Heart right ventricle (tissue), 16 donors: ENCODE data around the gene TMTC4. TPM values are rescaled to one million over a fixed set of nuclear protein-coding genes. Genes with fewer than 3 reads are reported as not detected.

ENCODE experiments used
- ATAC-seq, 8 donors: fragments of 200-7000 bp; cut with Tn5 transposase; one replicate each; pipeline ENCODE4 v1.9.1; 2020; ENCODE audit warnings: mild to moderate bottlenecking in 8 of 8, moderate library complexity in 8 of 8, moderate number of reproducible peaks in 1 of 8
- DNase-seq, 2 donors: peaks; one replicate each; pipeline ENCODE4 v3.0.0-alpha.2; 2020
- H3K27ac ChIP-seq, 10 donors: fragments of 200-600 bp; sonication (generic) in 2 of 10; one replicate each; pipeline versions ENCODE4 v1.5.0 to v1.8.0; 2020 to 2022; ENCODE audit warnings: mild to moderate bottlenecking in 3 of 10
- H3K27me3 ChIP-seq, 7 donors: fragments of 200-600 bp; one replicate each; pipeline ENCODE4 v1.8.0; 2021 to 2022; ENCODE audit warnings: mild to moderate bottlenecking in 2 of 7
- H3K36me3 ChIP-seq, 9 donors: fragments of 200-600 bp; sonication (generic) in 1 of 9; one replicate each; pipeline versions ENCODE4 v1.5.0 to v1.8.0; 2020 to 2022; ENCODE audit warnings: mild to moderate bottlenecking in 2 of 9
- H3K4me1 ChIP-seq, 9 donors: fragments of 200-600 bp; sonication (generic) in 1 of 9; one replicate each; pipeline versions ENCODE4 v1.5.0 to v1.8.0; 2020 to 2022; ENCODE audit warnings: mild to moderate bottlenecking in 4 of 9
- H3K4me3 ChIP-seq, 10 donors: fragments of 200-600 bp; sonication (generic) in 2 of 10; one replicate each; pipeline versions ENCODE4 v1.5.0 to v1.8.0; 2020 to 2022; ENCODE audit warnings: mild to moderate bottlenecking in 7 of 10, moderate library complexity in 2 of 10
- H3K9me3 ChIP-seq, 11 donors: fragments of 200-600 bp in 10 of 11; sonication (generic) in 2 of 11; one replicate each; pipeline versions ENCODE4 v1.5.0 to v1.8.0; 2013 to 2022; ENCODE audit warnings: mild to moderate bottlenecking in 2 of 11, control low read depth in 1 of 11, moderate library complexity in 1 of 11
- WGBS, 2 donors: extraction: QIAGEN DNeasy Blood & Tissue Kit; methylation state at CpG; one replicate each; pipeline ENCODE4 v1.1.7; 2013; ENCODE audit warnings: inconsistent platforms in 1 of 2; 5-methylcytosine and 5-hydroxymethylcytosine counted together
- intact Hi-C, 10 donors: fragments of 100-400 bp; cut with DNase I; formaldehyde crosslinking; loops; one replicate each; pipeline versions ENCODE4 v1.11.1 to v1.14.2; 2022
- polyA plus RNA-seq, 2 donors: library from polyadenylated mRNA; stranded (reverse); fragments of 200-250 nt; gene quantifications; one replicate each; pipeline ENCODE4 v1.2.3, GENCODE V29; 2013
- total RNA-seq, 10 donors: library from RNA; stranded (reverse); fragmentation: NEBNext Ultra II Directional in 3 of 10; extraction: Animal tissue kit (Norgen Biotek cat#: 25700) in 3 of 10; gene quantifications; one replicate each; pipeline versions ENCODE4 v1.2.1 to v1.2.4, GENCODE V29; 2021 to 2023
- TF ChIP-seq, protein P1 (sequence below), 9 donors: fragments of 200-600 bp; sonication (generic) in 2 of 9; IDR thresholded peaks; one replicate each; pipeline versions ENCODE4 v1.5.0 to v1.8.0; 2021 to 2022; ENCODE audit warnings: antibody characterized with exemption in 9 of 9, mild to moderate bottlenecking in 5 of 9, moderate library complexity in 1 of 9
- donor health status: Arrhythmogenic right ventricular cardiomyopathy.
- donor health status: ischemic (EF 13 %, LVEDD 7.1; RV severe dilation, severe dysfunction).
- donor health status: healthy with polysubstance abuse.
- donor health status: DM: no; HTN: yes; CAD: no.
- donor health status: DM: no; HTN: no; CAD: no.
- donor health status: ischemic (EF 25% LVEDD 6.9; RV normal size, moderate dysfunction).
- donor health status: ischemic (EF 25% LVEDD 5.7; RV mildly dilated, moderate dysfunction).
- donor health status: healthy.
- donor health status: DM: yes; HTN: yes; CAD: no.
- donor health status: Ischemic cardiomyopathy.
- donor health status: ischemic (EF 35%, LVEDD 5.7; RV mildly dilated, moderate dysfunction).
- donor health status: nonischemic (EF 11% LVEDD 7.7; RV severe dilation, severe dysfunction).
- donor health status: DM: yes; HTN: yes; CAD: no.
- donor health status: PGD.
- donor health status: ischemic (EF 29% LVEDD 5.4; RV normal size, mild dysfunction).
- donor health status: nonischemic (EF 23%, LVEDD 6.1; RV moderate dilation, normal function).

The TMTC4 gene
- total and polyA plus RNA-seq, 12 donors, result 2.5 to 9.4 (median 6.0) TPM

DNA sequence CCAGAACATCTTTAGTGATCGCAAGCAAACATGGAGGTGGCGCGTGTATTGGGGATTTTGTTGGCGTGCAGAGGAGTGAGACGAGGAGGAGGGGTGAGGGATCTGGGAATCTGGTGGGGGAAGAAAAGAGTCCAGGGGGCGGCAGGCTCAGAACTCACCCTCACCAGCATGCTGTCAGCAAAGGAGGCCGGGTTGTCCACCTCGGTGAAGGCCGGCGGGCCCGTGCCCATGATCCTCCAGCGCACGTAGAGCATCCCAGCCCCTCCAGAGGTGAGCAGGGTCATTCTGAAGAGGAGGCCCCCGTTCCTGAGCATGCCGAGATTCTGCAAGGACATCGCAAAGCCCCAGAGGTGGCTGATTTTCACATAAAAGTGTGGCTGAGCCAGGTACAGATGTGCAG is 37.2 kb downstream of the TMTC4 start:
- TF ChIP-seq, protein P1, sequence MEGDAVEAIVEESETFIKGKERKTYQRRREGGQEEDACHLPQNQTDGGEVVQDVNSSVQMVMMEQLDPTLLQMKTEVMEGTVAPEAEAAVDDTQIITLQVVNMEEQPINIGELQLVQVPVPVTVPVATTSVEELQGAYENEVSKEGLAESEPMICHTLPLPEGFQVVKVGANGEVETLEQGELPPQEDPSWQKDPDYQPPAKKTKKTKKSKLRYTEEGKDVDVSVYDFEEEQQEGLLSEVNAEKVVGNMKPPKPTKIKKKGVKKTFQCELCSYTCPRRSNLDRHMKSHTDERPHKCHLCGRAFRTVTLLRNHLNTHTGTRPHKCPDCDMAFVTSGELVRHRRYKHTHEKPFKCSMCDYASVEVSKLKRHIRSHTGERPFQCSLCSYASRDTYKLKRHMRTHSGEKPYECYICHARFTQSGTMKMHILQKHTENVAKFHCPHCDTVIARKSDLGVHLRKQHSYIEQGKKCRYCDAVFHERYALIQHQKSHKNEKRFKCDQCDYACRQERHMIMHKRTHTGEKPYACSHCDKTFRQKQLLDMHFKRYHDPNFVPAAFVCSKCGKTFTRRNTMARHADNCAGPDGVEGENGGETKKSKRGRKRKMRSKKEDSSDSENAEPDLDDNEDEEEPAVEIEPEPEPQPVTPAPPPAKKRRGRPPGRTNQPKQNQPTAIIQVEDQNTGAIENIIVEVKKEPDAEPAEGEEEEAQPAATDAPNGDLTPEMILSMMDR (IDR thresholded peaks at IDR 0.05), result no peak
- no peak overlapping the region for H3K27ac ChIP-seq
- H3K4me1 ChIP-seq, result no peaks in the 10 kb centered on the region
- H3K36me3 ChIP-seq, result peaks cover 0 to 93% (median 42%) of the 10 kb centered on the region in 9 donors
- no peak overlapping the region for H3K4me3 ChIP-seq
- DNase-seq (no peak), ATAC-seq (no peak)
- intact Hi-C loops, result no loop called here
- H3K27me3 ChIP-seq, result no peaks in the 10 kb centered on the region
- no peaks in the 10 kb centered on the region for H3K9me3 ChIP-seq
- 82 to 95% methylated on average over 16 of the region's 16 CpGs for WGBS, 2 donors

DNA sequence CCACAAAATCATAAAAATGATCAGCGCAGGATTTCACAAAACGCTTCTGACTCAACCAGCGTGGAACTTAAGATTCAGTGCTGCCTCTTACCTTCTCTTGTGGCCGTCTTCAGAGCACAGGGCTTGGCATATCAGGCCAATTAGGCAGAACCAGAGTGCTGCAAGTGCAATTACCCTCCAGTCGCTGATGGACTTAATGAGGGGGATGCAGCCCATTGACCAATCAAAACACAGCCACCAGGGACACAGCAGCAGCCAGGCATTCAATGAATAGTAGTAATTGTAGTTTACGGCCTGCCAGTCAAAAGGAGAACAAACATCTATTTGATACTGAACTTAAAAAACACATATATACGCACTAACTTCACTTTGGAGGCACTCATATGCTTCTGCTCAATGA is 38.2 kb downstream of the TMTC4 start:
- Histone ChIP-seq H3K4me3 (no peak overlapping the region), H3K9me3 (no peaks in the 10 kb centered on the region), H3K27me3 (no peaks in the 10 kb centered on the region), H3K36me3 (peaks cover 0 to 90% (median 32%) of the 10 kb centered on the region in 9 donors), H3K4me1 (no peaks in the 10 kb centered on the region), H3K27ac (no peak overlapping the region)
- DNase-seq (no peak), ATAC-seq (no peak)
- TF ChIP-seq, protein P1 (IDR thresholded peaks at IDR 0.05), result no peak
- intact Hi-C loops, result no loop called here
- WGBS, 2 donors, result 96 to 98% methylated on average over 7 of the region's 7 CpGs

DNA sequence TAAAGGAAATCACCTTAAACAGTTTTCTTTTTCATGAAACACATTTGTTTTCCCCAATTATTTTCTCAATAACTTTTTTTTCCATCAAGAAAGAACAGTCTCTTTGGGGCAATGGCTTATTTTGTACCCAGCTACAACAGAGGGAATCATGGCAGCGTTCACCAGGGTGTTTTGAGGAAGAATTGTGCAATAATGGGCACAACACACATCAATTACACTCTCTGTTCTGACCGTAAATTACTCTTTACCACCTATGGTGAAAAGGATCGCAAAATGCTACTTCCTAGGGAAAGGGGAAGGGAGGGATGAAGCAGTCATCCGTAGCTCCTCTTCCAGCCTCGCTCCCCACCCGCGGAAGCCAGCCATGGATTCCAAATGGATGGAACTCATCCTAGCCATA is 38.6 kb downstream of the TMTC4 start:
- H3K4me3 ChIP-seq, result no peak overlapping the region
- no peaks in the 10 kb centered on the region for H3K27me3 ChIP-seq
- H3K9me3 ChIP-seq, result no peaks in the 10 kb centered on the region
- 97 to 98% methylated on average over 7 of the region's 7 CpGs for WGBS, 2 donors
- peaks cover 0 to 90% (median 32%) of the 10 kb centered on the region in 9 donors for H3K36me3 ChIP-seq
- no peak overlapping the region for H3K27ac ChIP-seq
- DNase-seq, result no peak
- TF ChIP-seq, protein P1 (IDR thresholded peaks at IDR 0.05), result no peak
- no peaks in the 10 kb centered on the region for H3K4me1 ChIP-seq
- intact Hi-C loops, result no loop called here
- no peak for ATAC-seq

DNA sequence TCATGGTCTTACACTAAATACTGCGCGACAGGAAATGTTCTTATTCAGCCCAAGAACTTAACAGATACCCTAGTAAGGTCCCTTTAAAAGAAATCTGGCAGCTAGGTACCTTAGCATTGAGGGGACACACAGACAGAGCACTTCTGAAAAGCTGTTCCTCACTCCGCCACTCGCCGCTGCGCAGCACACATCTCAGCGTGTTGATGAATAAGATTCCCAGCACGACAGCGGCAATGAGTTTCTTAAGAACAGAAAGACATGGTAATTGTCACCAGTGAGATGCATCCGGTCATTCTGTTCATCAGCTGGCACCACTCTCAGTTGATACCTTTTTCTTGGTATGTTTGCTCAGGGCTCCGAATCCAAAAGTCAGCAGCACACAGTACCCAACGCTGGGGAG is 39.9 kb downstream of the TMTC4 start:
- TF ChIP-seq, protein P1 (IDR thresholded peaks at IDR 0.05), result no peak
- WGBS, 2 donors, result 91 to 93% methylated on average over 12 of the region's 12 CpGs

More for the DNA sequence above, 39.9 kb downstream of the TMTC4 start:
- Histone ChIP-seq H3K9me3 (no peaks in the 10 kb centered on the region), H3K4me3 (no peak overlapping the region), H3K27me3 (no peaks in the 10 kb centered on the region), H3K27ac (no peak overlapping the region), H3K36me3 (peaks cover 0 to 91% (median 32%) of the 10 kb centered on the region in 9 donors), H3K4me1 (no peaks in the 10 kb centered on the region)
- intact Hi-C loops, result no loop called here
- ATAC-seq, result no peak
- DNase-seq, result no peak
